HCT116 (cell line): ENCODE results near the gene GSTM1. TPM values are rescaled to one million over a fixed set of nuclear protein-coding genes. Genes with fewer than 3 reads are reported as not detected.

Source experiments
- ATAC-seq: fragments of 200-7000 bp; cut with Tn5 transposase; 2 replicates; pipeline ENCODE4 v1.9.1; 2020; ENCODE audit warnings: mild to moderate bottlenecking, moderate library complexity
- BruUV-seq: library from RNA; stranded (reverse); fragments of 400-500 nt; replicated peaks from 2 replicates; lab custom pipeline; 2021; lab: Mats Ljungman, UMichigan
- CTCF ChIA-PET: fragments of 300-600 bp; sonication (Branson Sonifier 250); formaldehyde crosslinking; loops from one replicate; lab custom pipeline; 2021; ENCODE audit warnings: antibody characterized with exemption; lab: Charles Lee
- POLR2A ChIA-PET: fragments of 300-600, 350-600 bp; sonication (Branson Sonifier 250); formaldehyde crosslinking; loops from one replicate; lab custom pipeline; 2021; ENCODE audit warnings: antibody characterized with exemption; lab: Charles Lee
- RAD21 ChIA-PET, 2 experiments: fragments of 300-600 bp; sonication (Branson Sonifier 250); formaldehyde crosslinking; loops; one replicate each; lab custom pipeline; 2023; ENCODE audit warnings: low total read pairs in 2 of 2; ENCODE audit not compliant: uncharacterized antibody in 2 of 2, unreplicated experiment in 2 of 2, low non-redundant PET in 1 of 2; lab: Charles Lee
- DNase-seq: peaks from one replicate; pipeline ENCODE4 v3.0.0-alpha.2; 2010; ENCODE audit warnings: low read depth, low spot score
- H2AFZ ChIP-seq: fragments of 200-600 bp; shearing (Covaris generic), sonication (generic); 2 replicates; pipeline ENCODE4 v1.6.1; 2017; ENCODE audit warnings: low read depth, mixed run types, mixed read lengths, antibody characterized with exemption, low read length; ENCODE audit not compliant: poor library complexity, severe bottlenecking
- H3K27ac ChIP-seq: 2 replicates; pipeline ENCODE4 v1.5.1; 2012; ENCODE audit warnings: low read depth, low read length
- H3K27me3 ChIP-seq: fragments of 200-600 bp; sonication (generic); 2 replicates; pipeline ENCODE4 v1.6.1; 2016; ENCODE audit warnings: mixed run types, low read length, mixed read lengths; ENCODE audit not compliant: insufficient read depth
- H3K36me3 ChIP-seq, 2 experiments: fragments of 200-500 bp in 1 of 2; fragments of 200-600 bp in 1 of 2; sonication (Bioruptor generic) in 1 of 2; sonication (generic) in 1 of 2; 2 replicates each; pipeline versions ENCODE4 v1.5.1 to v1.6.1; 2014 to 2016; ENCODE audit warnings: low read length in 2 of 2, inconsistent platforms in 1 of 2, mixed read lengths in 1 of 2, mixed run types in 1 of 2; ENCODE audit not compliant: insufficient read depth in 2 of 2, control insufficient read depth in 1 of 2
- H3K4me1 ChIP-seq, 2 experiments: fragments of 200-600 bp in 1 of 2; sonication (generic) in 1 of 2; 2 replicates each; pipeline versions ENCODE4 v1.5.1 to v1.6.1; 2012 to 2017; ENCODE audit warnings: low read length in 2 of 2, inconsistent platforms in 1 of 2, mild to moderate bottlenecking in 1 of 2, mixed read lengths in 1 of 2, mixed run types in 1 of 2, moderate library complexity in 1 of 2; ENCODE audit not compliant: insufficient read depth in 2 of 2, control insufficient read depth in 1 of 2
- H3K4me2 ChIP-seq: fragments of 200-600 bp; sonication (generic); 2 replicates; pipeline ENCODE4 v1.6.1; 2017; ENCODE audit warnings: mixed run types, low read length, mixed read lengths
- H3K4me3 ChIP-seq, 2 experiments: fragments of 200-600 bp in 1 of 2; sonication (generic) in 1 of 2; replicated peaks in 1 of 2; 2 replicates each; pipeline ENCODE4 v1.5.1; 2011 to 2016; ENCODE audit warnings: low read length in 2 of 2, control low read depth in 1 of 2, low read depth in 1 of 2, mild to moderate bottlenecking in 1 of 2, mixed read lengths in 1 of 2, mixed run types in 1 of 2
- H3K79me2 ChIP-seq: fragments of 200-600 bp; sonication (generic); 2 replicates; pipeline ENCODE4 v1.6.1; 2017; ENCODE audit warnings: mild to moderate bottlenecking, mixed run types, low read length, moderate library complexity, mixed read lengths; ENCODE audit not compliant: insufficient read depth
- H3K9ac ChIP-seq: fragments of 200-600 bp; sonication (generic); 2 replicates; pipeline ENCODE4 v1.6.1; 2016; ENCODE audit warnings: low read length, mixed read lengths
- H3K9me2 ChIP-seq: fragments of 200-600 bp; sonication (generic), shearing (Covaris generic); 2 replicates; pipeline ENCODE4 v1.6.1; 2017; ENCODE audit warnings: mixed run types, mild to moderate bottlenecking, moderate library complexity; ENCODE audit not compliant: insufficient read depth
- H3K9me3 ChIP-seq, 2 experiments: fragments of 200-500 bp in 1 of 2; fragments of 200-600 bp in 1 of 2; sonication (Bioruptor generic) in 1 of 2; sonication (generic) in 1 of 2; 2 replicates each; pipeline ENCODE4 v1.6.1; 2014 to 2017; ENCODE audit warnings: low read length in 2 of 2, mixed read lengths in 2 of 2, inconsistent platforms in 1 of 2, low read depth in 1 of 2, mild to moderate bottlenecking in 1 of 2, mixed run types in 1 of 2, moderate library complexity in 1 of 2; ENCODE audit not compliant: control insufficient read depth in 1 of 2, insufficient read depth in 1 of 2
- H4K20me1 ChIP-seq: fragments of 200-600 bp; sonication (generic), shearing (Covaris generic); 2 replicates; pipeline ENCODE4 v1.6.1; 2017; ENCODE audit warnings: mixed run types, mild to moderate bottlenecking, moderate library complexity; ENCODE audit not compliant: insufficient read depth
- CBX3 ChIP-seq: IDR thresholded peaks from 2 replicates; pipeline ENCODE4 v1.6.1; 2012; ENCODE audit warnings: low read depth
- FOSL1 ChIP-seq: IDR thresholded peaks from 2 replicates; pipeline ENCODE4 v1.6.1; 2012; ENCODE audit warnings: low read depth
- POLR2AphosphoS5 ChIP-seq: IDR thresholded peaks from 2 replicates; pipeline ENCODE4 v1.6.1; 2011; ENCODE audit warnings: mild to moderate bottlenecking, low read depth, low read length, moderate library complexity
- RAD21 ChIP-seq: IDR thresholded peaks from 2 replicates; pipeline ENCODE4 v1.6.1; 2012; ENCODE audit warnings: low read depth, mild to moderate bottlenecking
- SP1 ChIP-seq: IDR thresholded peaks from 2 replicates; pipeline ENCODE4 v1.6.1; 2012; ENCODE audit warnings: low read depth
- TCF7L2 ChIP-seq: IDR thresholded peaks from 2 replicates; pipeline ENCODE4 v1.7.0; 2011; ENCODE audit warnings: borderline replicate concordance, inconsistent platforms; ENCODE audit not compliant: insufficient read depth, insufficient read length; ENCODE audit errors: extremely low read depth
- YY1 ChIP-seq: IDR thresholded peaks from 2 replicates; pipeline ENCODE4 v1.6.1; 2011; ENCODE audit warnings: low read length, low read depth, moderate library complexity, mild to moderate bottlenecking; ENCODE audit not compliant: insufficient replicate concordance; ENCODE audit errors: extremely low read depth
- ZFX ChIP-seq: fragments of 450-650 bp; IDR thresholded peaks from 2 replicates; pipeline ENCODE4 v1.6.1; 2017
- intact Hi-C: fragments of 100-400 bp; cut with micrococcal nuclease; formaldehyde crosslinking; loops from 2 replicates; pipeline ENCODE4 v1.10.0; 2022
- total RNA-seq: library from RNA; stranded (reverse); gene quantifications from one replicate; pipeline ENCODE4 v1.2.1, GENCODE V29; 2021; ENCODE audit not compliant: unreplicated experiment
- TF ChIP-seq, protein P1 (sequence below), 3 experiments: fragments of 200-600 bp in 1 of 3; sonication (generic) in 1 of 3; IDR thresholded peaks in 2 of 3; conservative IDR thresholded peaks in 1 of 3; 2 replicates each; pipeline ENCODE4 v1.5.1; 2012 to 2017; ENCODE audit warnings: low read depth in 2 of 3, low read length in 2 of 3, antibody characterized with exemption in 1 of 3, borderline replicate concordance in 1 of 3, control low read depth in 1 of 3, mild to moderate bottlenecking in 1 of 3, mixed read lengths in 1 of 3, mixed run types in 1 of 3, moderate library complexity in 1 of 3; ENCODE audit not compliant: insufficient read depth in 1 of 3
- TF ChIP-seq, protein P2 (sequence below): IDR thresholded peaks from 2 replicates; pipeline ENCODE4 v1.6.1; 2012

The GSTM1 gene
- total RNA-seq, 1 experiment from 2014 or later = not detected

- peak overlapping the region; percentile 64 for H2AFZ ChIP-seq
- H3K9me2 ChIP-seq = no peaks in the 10 kb centered on the region
- no TSS peak for BruUV-seq
- H3K4me3 ChIP-seq = no peak overlapping the region
- H4K20me1 ChIP-seq = no peaks in the 10 kb centered on the region
- no peak overlapping the region for H3K27ac ChIP-seq
- DNase-seq (no peak), ATAC-seq (no peak)
- H3K36me3 ChIP-seq = no peaks in the 10 kb centered on the region
- no peaks in the 10 kb centered on the region for H3K79me2 ChIP-seq
- no peaks in the 10 kb centered on the region for H3K9me3 ChIP-seq
- H3K4me2 ChIP-seq = peak overlapping the region; percentile 58; the same call in 1 of the 2 replicates
- RAD21 ChIA-PET = no interaction called here
- H3K4me1 ChIP-seq = peaks cover 2 to 17% of the 10 kb centered on the region in 2 experiments
- intact Hi-C loops = loop anchor here (1.0 kb wide), 1 partner anchor 342 kb away; the partner anchor contains the start of gene AHCYL1
- no peaks in the 10 kb centered on the region for H3K27me3 ChIP-seq
- POLR2A ChIA-PET = no interaction called here
- H3K9ac ChIP-seq = no peak overlapping the region
- CTCF ChIA-PET = interaction anchor here (0.7 to 1.0 kb wide), 3 partner anchors 10 to 273 kb away, joined by 3 to 5 read pairs (median 3); no protein-coding TSS in a partner anchor
- TF ChIP-seq SP1 = no peak
- no peak for TF ChIP-seq FOSL1
- TF ChIP-seq RAD21 = no peak
Measured at GRCh38 chr1:109642626-109643025, 45.0 kb upstream of the GSTM1 start.

DNA sequence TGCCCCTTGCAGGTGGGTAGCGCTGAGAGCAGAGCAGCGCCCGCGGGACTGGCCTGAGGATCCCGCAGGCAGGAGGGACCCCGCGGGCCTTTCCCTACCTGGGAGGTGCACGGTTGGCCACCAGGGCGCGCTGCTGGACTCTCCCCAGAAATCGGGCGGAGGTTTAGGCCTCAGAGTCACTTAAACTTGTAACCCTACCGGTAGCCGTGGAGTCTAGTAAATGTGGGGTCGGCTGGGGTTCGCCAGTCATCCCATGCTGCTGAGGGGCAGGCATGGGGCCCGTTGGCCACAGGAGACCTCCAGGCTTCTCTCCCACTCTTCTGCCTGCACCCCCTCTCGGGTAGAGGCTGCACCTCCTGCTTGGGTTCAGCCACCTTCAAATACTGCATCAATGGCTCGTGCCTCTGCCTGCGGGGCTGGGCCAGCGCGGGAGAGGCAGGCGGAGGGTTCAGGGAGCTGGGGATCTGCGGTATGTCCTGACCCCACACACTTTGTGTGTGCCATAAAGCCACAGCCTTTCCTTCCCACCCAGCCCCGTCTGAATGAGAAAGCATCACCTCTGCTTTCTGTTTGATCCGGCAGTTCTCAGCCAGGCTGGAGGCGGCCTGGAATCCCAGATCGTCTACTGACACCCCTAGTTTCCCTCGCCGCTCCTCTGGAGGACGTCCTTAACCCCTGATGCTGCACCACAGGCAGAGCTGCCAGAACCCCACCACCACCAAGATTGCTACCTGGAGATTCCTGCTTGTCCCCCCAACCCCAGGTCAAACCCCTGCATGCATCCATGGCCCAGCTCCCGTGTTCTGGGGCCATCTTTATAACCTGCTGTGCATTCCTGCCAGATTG lies 44.0 kb upstream of the GSTM1 start:
- Histone ChIP-seq H3K27me3 (no peaks in the 10 kb centered on the region), H2AFZ (peak overlapping the region; percentile 64), H3K27ac (no peak overlapping the region; the same call in 1 of the 2 replicates), H4K20me1 (no peaks in the 10 kb centered on the region), H3K9me2 (no peaks in the 10 kb centered on the region), H3K79me2 (no peaks in the 10 kb centered on the region), H3K9ac (no peak overlapping the region), H3K4me2 (peak overlapping the region; percentile 58), H3K9me3 (no peaks in the 10 kb centered on the region), H3K4me1 (peaks cover 2 to 17% of the 10 kb centered on the region in 2 experiments), H3K4me3 (peak overlapping the region; percentile 16 to 19; a peak in 3 of 4 replicates), H3K36me3 (no peaks in the 10 kb centered on the region)
- POLR2A ChIA-PET = no interaction called here
- TF ChIP-seq, protein P1, sequence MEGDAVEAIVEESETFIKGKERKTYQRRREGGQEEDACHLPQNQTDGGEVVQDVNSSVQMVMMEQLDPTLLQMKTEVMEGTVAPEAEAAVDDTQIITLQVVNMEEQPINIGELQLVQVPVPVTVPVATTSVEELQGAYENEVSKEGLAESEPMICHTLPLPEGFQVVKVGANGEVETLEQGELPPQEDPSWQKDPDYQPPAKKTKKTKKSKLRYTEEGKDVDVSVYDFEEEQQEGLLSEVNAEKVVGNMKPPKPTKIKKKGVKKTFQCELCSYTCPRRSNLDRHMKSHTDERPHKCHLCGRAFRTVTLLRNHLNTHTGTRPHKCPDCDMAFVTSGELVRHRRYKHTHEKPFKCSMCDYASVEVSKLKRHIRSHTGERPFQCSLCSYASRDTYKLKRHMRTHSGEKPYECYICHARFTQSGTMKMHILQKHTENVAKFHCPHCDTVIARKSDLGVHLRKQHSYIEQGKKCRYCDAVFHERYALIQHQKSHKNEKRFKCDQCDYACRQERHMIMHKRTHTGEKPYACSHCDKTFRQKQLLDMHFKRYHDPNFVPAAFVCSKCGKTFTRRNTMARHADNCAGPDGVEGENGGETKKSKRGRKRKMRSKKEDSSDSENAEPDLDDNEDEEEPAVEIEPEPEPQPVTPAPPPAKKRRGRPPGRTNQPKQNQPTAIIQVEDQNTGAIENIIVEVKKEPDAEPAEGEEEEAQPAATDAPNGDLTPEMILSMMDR (IDR thresholded peaks at IDR 0.05 in 2 of 3, conservative IDR thresholded peaks at IDR 0.05 in 1 of 3; ENCODE audit: borderline replicate concordance in 1 of 3, insufficient read depth in 1 of 3, low read depth in 2 of 3, low read length in 2 of 3) = peak; percentile 87 to 93 (median 89)
- TF ChIP-seq CBX3 (no peak), TCF7L2 (no peak), ZFX (peak; percentile 60; the same call in 1 of the 2 replicates), RAD21 (peak; percentile 83), POLR2AphosphoS5 (no peak), YY1 (no peak)
- TF ChIP-seq, protein P2, sequence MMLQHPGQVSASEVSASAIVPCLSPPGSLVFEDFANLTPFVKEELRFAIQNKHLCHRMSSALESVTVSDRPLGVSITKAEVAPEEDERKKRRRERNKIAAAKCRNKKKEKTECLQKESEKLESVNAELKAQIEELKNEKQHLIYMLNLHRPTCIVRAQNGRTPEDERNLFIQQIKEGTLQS = no peak
- CTCF ChIA-PET = interaction anchor here (0.9 to 1.0 kb wide), 2 partner anchors 9 to 272 kb away, joined by 3 read pairs; no protein-coding TSS in a partner anchor
- DNase-seq (peak; percentile 60), ATAC-seq (peak; percentile 95)
- intact Hi-C loops = loop anchor here (1.0 kb wide), 1 partner anchor 341 kb away; the partner anchor contains the start of gene AHCYL1
- RAD21 ChIA-PET = no interaction called here
- BruUV-seq = no TSS peak
